Naive thymus-derived CD4-positive, alpha-beta T cell (primary cell): Measurements from ENCODE around the gene BRD4. TPM values are rescaled to one million over a fixed set of nuclear protein-coding genes. Genes with fewer than 3 reads are reported as not detected.

Source experiments
- ATAC-seq: fragments of 150-1000 bp; cut with Tn5 transposase; 2 replicates; pipeline ENCODE4 v1.10.0; 2021; ENCODE audit warnings: mild to moderate bottlenecking, moderate library complexity
- CTCF ChIA-PET: fragments of 350-600 bp; sonication (Branson Sonifier 250); formaldehyde crosslinking; loops from one replicate; lab custom pipeline; 2021; ENCODE audit warnings: antibody characterized with exemption; lab: Charles Lee
- POLR2A ChIA-PET: fragments of 350-600 bp; sonication (Branson Sonifier 250); formaldehyde crosslinking; loops from one replicate; lab custom pipeline; 2021; ENCODE audit warnings: antibody characterized with exemption, inconsistent platforms; lab: Charles Lee
- DNase-seq, 9 donors: peaks; one replicate each; pipeline versions ENCODE4 v3.0.0 to v3.0.0-alpha.2; 2020 to 2022; ENCODE audit warnings: mixed read lengths in 1 of 9
- H3K27ac ChIP-seq: one replicate; pipeline ENCODE4 v1.7.0; 2013; ENCODE audit warnings: mild to moderate bottlenecking, low read depth, low read length, moderate library complexity
- H3K27me3 ChIP-seq, 2 donors: one replicate each; pipeline ENCODE4 v1.7.0; 2013; ENCODE audit warnings: low read length in 2 of 2, mild to moderate bottlenecking in 2 of 2, moderate library complexity in 2 of 2; ENCODE audit not compliant: control insufficient read depth in 2 of 2, insufficient read depth in 2 of 2
- H3K36me3 ChIP-seq, 3 experiments: 1 replicate in 2 of 3; 2 replicates in 1 of 3; pipeline ENCODE4 v1.7.0; 2013; ENCODE audit warnings: low read length in 3 of 3, mild to moderate bottlenecking in 3 of 3, moderate library complexity in 1 of 3; ENCODE audit not compliant: insufficient read depth in 3 of 3, control insufficient read depth in 2 of 3
- H3K4me1 ChIP-seq, 2 donors: one replicate each; pipeline ENCODE4 v1.7.0; 2013; ENCODE audit warnings: low read length in 2 of 2, mild to moderate bottlenecking in 2 of 2, moderate library complexity in 1 of 2; ENCODE audit not compliant: control insufficient read depth in 2 of 2, insufficient read depth in 2 of 2
- H3K4me3 ChIP-seq: 2 replicates; pipeline ENCODE4 v1.7.0; 2013; ENCODE audit warnings: mild to moderate bottlenecking, low read length
- H3K9me3 ChIP-seq, 3 experiments: 1 replicate in 2 of 3; 2 replicates in 1 of 3; pipeline ENCODE4 v1.7.0; 2013; ENCODE audit warnings: low read length in 3 of 3; ENCODE audit not compliant: control insufficient read depth in 2 of 3
- H3K27ac Mint-ChIP-seq, 9 donors: one replicate each; pipeline ENCODE4 v1.8.0; 2020 to 2022; ENCODE audit warnings: mixed read lengths in 9 of 9, mild to moderate bottlenecking in 8 of 9, moderate library complexity in 5 of 9, inconsistent platforms in 2 of 9
- H3K27me3 Mint-ChIP-seq, 5 donors: one replicate each; pipeline ENCODE4 v1.8.0; 2021 to 2022; ENCODE audit warnings: mixed read lengths in 5 of 5, mild to moderate bottlenecking in 1 of 5
- H3K36me3 Mint-ChIP-seq, 5 donors: one replicate each; pipeline ENCODE4 v1.8.0; 2020 to 2022; ENCODE audit warnings: mixed read lengths in 5 of 5, mild to moderate bottlenecking in 3 of 5, inconsistent platforms in 1 of 5
- H3K4me1 Mint-ChIP-seq, 7 donors: one replicate each; pipeline ENCODE4 v1.8.0; 2020 to 2022; ENCODE audit warnings: mixed read lengths in 7 of 7, mild to moderate bottlenecking in 3 of 7, inconsistent platforms in 1 of 7
- H3K4me3 Mint-ChIP-seq, 10 donors: one replicate each; pipeline ENCODE4 v1.8.0; 2020 to 2022; ENCODE audit warnings: mild to moderate bottlenecking in 10 of 10, mixed read lengths in 10 of 10, moderate library complexity in 6 of 10, inconsistent platforms in 2 of 10
- H3K9me3 Mint-ChIP-seq, 11 donors: one replicate each; pipeline ENCODE4 v1.8.0; 2020 to 2022; ENCODE audit warnings: mixed read lengths in 11 of 11, mild to moderate bottlenecking in 4 of 11, inconsistent platforms in 1 of 11, moderate library complexity in 1 of 11
- intact Hi-C, 2 donors: fragments of 100-400 bp; cut with micrococcal nuclease; formaldehyde crosslinking; loops; one replicate each; pipeline ENCODE4 v1.15.1; 2023
- polyA plus RNA-seq, 2 donors: library from polyadenylated mRNA; unstranded; fragments of 300-500 nt; fragmentation: Illumina TruSeq; gene quantifications; one replicate each; pipeline ENCODE4 v1.2.3, GENCODE V29; 2021
- total RNA-seq, 6 experiments: library from RNA in 5 of 6; stranded (reverse) in 5 of 6; gene quantifications; 1 replicate in 5 of 6; 2 replicates in 1 of 6; pipeline ENCODE4 v1.2.3 and lab custom pipeline; 2021 to 2026

Gene BRD4
- total and polyA plus RNA-seq, 7 experiments from 2014 or later = 10.5 to 168 (median 113) TPM

DNA sequence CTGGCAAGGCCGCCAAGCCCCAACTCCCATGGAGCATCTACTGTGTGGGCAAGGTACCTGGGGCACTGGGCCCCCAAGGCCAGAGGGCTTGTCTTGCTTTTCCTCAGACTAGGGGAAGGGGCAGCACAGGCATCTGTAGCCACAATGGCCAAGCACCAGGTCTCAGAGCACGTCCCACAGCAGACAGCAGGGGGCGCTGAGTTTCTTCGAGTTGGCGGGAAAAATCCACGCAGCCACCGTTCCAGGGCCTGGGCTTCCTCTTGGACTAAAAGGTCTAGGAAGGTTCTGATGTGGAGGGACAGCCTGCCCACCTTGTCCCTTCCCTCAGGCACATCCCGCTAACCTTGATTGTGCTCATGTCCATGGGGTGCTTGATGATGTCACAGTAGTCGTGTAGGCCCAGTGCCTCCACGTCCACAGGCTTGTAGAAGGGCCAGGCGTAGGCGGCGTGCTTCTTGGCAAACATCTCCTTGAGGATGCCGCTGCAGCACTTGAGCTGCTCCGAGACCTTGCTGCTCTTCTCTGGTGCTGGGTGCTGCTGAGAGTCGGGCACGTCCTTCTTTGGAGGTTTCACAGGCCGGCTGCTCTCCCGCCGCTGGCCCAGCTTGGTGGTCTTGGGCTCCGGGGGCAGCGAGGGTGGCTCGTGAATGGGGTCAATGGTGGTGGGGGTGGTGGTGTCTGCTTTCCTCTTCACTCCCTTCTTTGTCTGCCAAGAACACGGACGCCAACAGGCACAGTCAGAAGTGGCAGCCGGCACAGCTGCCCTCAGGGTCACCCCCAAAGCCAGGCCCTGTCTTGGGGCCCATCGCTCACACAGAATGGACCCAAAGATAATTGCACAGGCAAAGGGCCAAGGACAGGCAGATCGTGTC is 68.0 kb downstream of the BRD4 start:
- H3K9me3 Mint-ChIP-seq = no peaks in the 10 kb centered on the region
- DNase-seq (peak; percentile 54 to 77 (median 65)), ATAC-seq (peak; percentile 79)
- peak overlapping the region in 2 of 9 donors; percentile 14 to 38 for H3K27ac Mint-ChIP-seq
- Histone ChIP-seq H3K9me3 (no peaks in the 10 kb centered on the region), H3K4me1 (no peaks in the 10 kb centered on the region), H3K27me3 (no peaks in the 10 kb centered on the region), H3K36me3 (peaks cover 20 to 100% (median 37%) of the 10 kb centered on the region in 3 experiments), H3K27ac (no peak overlapping the region), H3K4me3 (no peak overlapping the region)
- ChIA-PET CTCF (interaction anchor here (1.3 to 2.1 kb wide), 2 partner anchors 155 to 293 kb away, joined by 4 to 8 read pairs; partner anchors contain the start of gene AKAP8L), POLR2A (no interaction called here)
- intact Hi-C loops = loop anchor here (1.0 to 5.0 kb wide), 7 partner anchors 67 to 292 kb away; partner anchors contain the start of gene BRD4 (in 1 of the 2)
- no peaks in the 10 kb centered on the region for H3K27me3 Mint-ChIP-seq
- peaks cover 8 to 52% (median 19%) of the 10 kb centered on the region in 5 donors for H3K36me3 Mint-ChIP-seq
- H3K4me3 Mint-ChIP-seq = no peak overlapping the region
- H3K4me1 Mint-ChIP-seq = peaks cover 7 to 19% (median 11%) of the 10 kb centered on the region in 7 donors

DNA sequence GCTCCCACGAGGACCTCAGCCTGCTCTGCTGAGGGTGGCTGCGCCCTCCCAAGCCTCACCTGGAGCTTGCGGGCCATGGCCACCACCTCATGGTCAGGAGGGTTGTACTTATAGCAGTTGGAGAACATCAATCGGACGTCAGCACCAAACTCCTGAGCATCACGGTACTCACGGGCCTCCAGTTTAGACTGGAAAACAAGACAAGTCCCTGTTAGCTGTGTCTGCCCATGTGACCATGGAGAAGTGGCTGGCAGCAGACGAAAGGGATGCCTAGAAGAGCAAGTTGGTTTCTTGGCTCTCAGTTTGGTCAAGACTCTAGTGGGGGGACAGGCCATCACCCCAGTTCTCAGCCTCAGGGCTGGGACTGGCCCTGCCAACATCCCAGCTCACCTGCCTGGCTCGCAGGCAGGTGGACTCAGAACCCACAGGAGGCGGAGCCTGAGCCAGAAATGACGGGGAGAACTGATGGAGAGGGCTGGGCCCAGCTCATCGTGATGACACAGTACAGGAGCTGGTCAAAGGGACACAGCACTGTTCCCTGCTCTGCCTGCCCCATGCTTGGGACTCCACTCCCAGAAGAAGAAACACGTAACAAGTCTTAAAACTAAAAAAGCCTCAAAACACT is 68.9 kb downstream of the BRD4 start:
- H3K9me3 ChIP-seq = no peaks in the 10 kb centered on the region
- peaks cover 12 to 55% (median 18%) of the 10 kb centered on the region in 5 donors for H3K36me3 Mint-ChIP-seq
- H3K27ac ChIP-seq = no peak overlapping the region
- H3K27ac Mint-ChIP-seq = peak overlapping the region in 1 of 9 donors; percentile 38
- ATAC-seq (no peak), DNase-seq (no peak)
- H3K9me3 Mint-ChIP-seq = no peaks in the 10 kb centered on the region
- no peaks in the 10 kb centered on the region for H3K27me3 Mint-ChIP-seq
- no peak overlapping the region for H3K4me3 Mint-ChIP-seq
- no peaks in the 10 kb centered on the region for H3K27me3 ChIP-seq
- no peak overlapping the region for H3K4me3 ChIP-seq
- CTCF ChIA-PET = interaction anchor here (1.3 to 2.1 kb wide), 3 partner anchors 155 to 293 kb away, joined by 4 to 8 read pairs (median 5); partner anchors contain the start of gene AKAP8L
- POLR2A ChIA-PET = interaction anchor here (0.7 kb wide), 1 partner anchor 287 kb away, joined by 5 read pairs; no protein-coding TSS in a partner anchor
- intact Hi-C loops = loop anchor here (5.0 kb wide), 2 partner anchors 69 to 171 kb away; partner anchors contain the start of gene BRD4 (in 1 of the 2)
- peaks cover 3 to 18% (median 7%) of the 10 kb centered on the region in 7 donors for H3K4me1 Mint-ChIP-seq
- H3K4me1 ChIP-seq = no peaks in the 10 kb centered on the region
- peaks cover 29 to 100% (median 39%) of the 10 kb centered on the region in 3 experiments for H3K36me3 ChIP-seq

DNA sequence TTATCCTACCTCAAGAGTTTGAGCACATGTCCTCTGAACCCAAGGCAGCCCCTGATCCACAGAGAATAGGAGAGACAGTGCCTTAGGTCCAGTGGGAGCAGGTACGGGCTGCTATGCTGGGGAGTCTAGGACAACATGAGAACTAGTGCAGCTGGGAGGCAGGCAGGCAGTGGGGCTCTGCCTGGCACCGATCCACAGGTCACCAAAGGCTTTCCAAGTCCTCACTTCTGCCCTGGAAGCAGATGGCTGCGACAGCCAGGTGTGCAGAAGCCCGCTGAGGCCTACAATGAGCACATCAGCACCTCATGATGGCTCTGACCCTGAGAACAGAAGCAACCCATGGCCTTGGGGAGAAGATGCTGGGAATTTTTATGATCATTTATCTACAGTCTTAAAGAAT is 70.3 kb downstream of the BRD4 start:
- no peak overlapping the region for H3K27ac Mint-ChIP-seq
- POLR2A ChIA-PET = no interaction called here
- Histone ChIP-seq H3K36me3 (peaks cover 29 to 100% (median 38%) of the 10 kb centered on the region in 3 experiments), H3K4me3 (no peak overlapping the region), H3K27me3 (no peaks in the 10 kb centered on the region), H3K27ac (no peak overlapping the region), H3K4me1 (no peaks in the 10 kb centered on the region), H3K9me3 (no peaks in the 10 kb centered on the region)
- no peak for ATAC-seq
- H3K4me3 Mint-ChIP-seq = no peak overlapping the region
- peaks cover 9 to 41% (median 13%) of the 10 kb centered on the region in 5 donors for H3K36me3 Mint-ChIP-seq
- no peaks in the 10 kb centered on the region for H3K27me3 Mint-ChIP-seq
- intact Hi-C loops = loop anchor here (1.0 to 5.0 kb wide), 3 partner anchors 70 to 170 kb away; partner anchors contain the start of gene BRD4 (in 1 of the 2)
- CTCF ChIA-PET = interaction anchor here (0.7 to 1.4 kb wide), 2 partner anchors 67 to 294 kb away, joined by 3 to 5 read pairs; no protein-coding TSS in a partner anchor
- no peaks in the 10 kb centered on the region for H3K9me3 Mint-ChIP-seq
- H3K4me1 Mint-ChIP-seq = peaks cover 0 to 7% (median under 1%) of the 10 kb centered on the region in 7 donors
- DNase-seq = no peak

DNA sequence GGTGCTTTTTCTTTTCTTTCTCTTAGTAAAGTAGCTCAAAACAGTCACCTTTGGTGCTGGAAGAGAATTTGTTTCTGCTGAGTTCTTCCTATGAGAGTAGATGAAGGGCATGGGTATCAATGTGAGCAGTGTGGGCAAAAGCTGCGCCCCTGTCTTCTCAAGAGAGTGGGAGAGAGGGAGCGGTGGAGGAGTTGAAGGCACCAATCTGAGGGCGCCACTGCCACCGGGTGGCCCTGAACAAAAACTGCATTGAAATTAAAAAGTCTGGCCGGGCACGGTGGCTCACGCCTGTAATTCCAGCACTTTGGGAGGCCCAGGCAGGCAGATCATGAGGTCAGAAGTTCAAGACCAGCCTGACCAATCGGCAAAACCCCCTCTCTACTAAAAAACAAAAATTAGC is 71.4 kb downstream of the BRD4 start:
- H3K4me3 Mint-ChIP-seq = no peak overlapping the region
- ChIA-PET POLR2A (no interaction called here), CTCF (no interaction called here)
- Histone ChIP-seq H3K4me3 (no peak overlapping the region), H3K27ac (no peak overlapping the region), H3K27me3 (no peaks in the 10 kb centered on the region), H3K4me1 (no peaks in the 10 kb centered on the region), H3K36me3 (peaks cover 34 to 100% (median 44%) of the 10 kb centered on the region in 3 experiments), H3K9me3 (no peaks in the 10 kb centered on the region)
- H3K27ac Mint-ChIP-seq = peak overlapping the region in 1 of 9 donors; percentile 28
- H3K9me3 Mint-ChIP-seq = no peaks in the 10 kb centered on the region
- DNase-seq (no peak), ATAC-seq (no peak)
- H3K36me3 Mint-ChIP-seq = peaks cover 13 to 48% (median 15%) of the 10 kb centered on the region in 5 donors
- intact Hi-C loops = loop anchor here (5.0 kb wide), 2 partner anchors 71 to 169 kb away; partner anchors contain the start of gene BRD4 (in 1 of the 2)
- no peaks in the 10 kb centered on the region for H3K27me3 Mint-ChIP-seq
- peaks cover 0 to 7% (median 0%) of the 10 kb centered on the region in 7 donors for H3K4me1 Mint-ChIP-seq

DNA sequence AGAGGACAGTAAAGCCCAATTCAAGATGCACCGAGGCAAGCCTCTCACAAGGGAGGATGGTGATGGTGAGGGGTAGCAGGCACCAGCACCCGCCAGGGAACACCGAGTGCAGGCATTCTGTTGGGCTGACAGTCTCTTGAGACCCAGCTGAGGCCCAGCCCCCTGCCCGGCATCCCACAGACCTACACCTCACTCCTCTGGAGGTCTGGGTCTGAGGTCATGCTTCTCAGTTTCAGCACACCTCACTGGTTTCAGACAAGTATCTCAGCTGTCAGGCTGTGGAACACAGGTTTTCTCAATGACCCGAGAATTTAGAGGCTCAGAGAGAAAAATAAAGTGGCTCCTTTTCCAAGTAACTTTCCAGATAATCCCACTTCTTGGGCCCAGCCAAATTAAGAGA is 72.4 kb downstream of the BRD4 start:
- Histone ChIP-seq H3K36me3 (peaks cover 43 to 100% (median 51%) of the 10 kb centered on the region in 3 experiments), H3K9me3 (no peaks in the 10 kb centered on the region), H3K27me3 (no peaks in the 10 kb centered on the region), H3K27ac (no peak overlapping the region), H3K4me1 (no peaks in the 10 kb centered on the region), H3K4me3 (no peak overlapping the region)
- no peak overlapping the region for H3K27ac Mint-ChIP-seq
- no peak for ATAC-seq
- H3K4me1 Mint-ChIP-seq = peaks cover 0 to 7% (median 0%) of the 10 kb centered on the region in 7 donors
- H3K36me3 Mint-ChIP-seq = peaks cover 13 to 54% (median 19%) of the 10 kb centered on the region in 5 donors
- CTCF ChIA-PET = interaction anchor here (0.7 kb wide), 1 partner anchor 532 kb away, joined by 3 read pairs; no protein-coding TSS in a partner anchor
- no peaks in the 10 kb centered on the region for H3K9me3 Mint-ChIP-seq
- POLR2A ChIA-PET = interaction anchor here (0.6 to 1.0 kb wide), 2 partner anchors 15 to 340 kb away, joined by 5 to 7 read pairs; no protein-coding TSS in a partner anchor
- no peaks in the 10 kb centered on the region for H3K27me3 Mint-ChIP-seq
- no peak for DNase-seq
- intact Hi-C loops = loop anchor here (5.0 kb wide), 2 partner anchors 72 to 168 kb away; partner anchors contain the start of gene BRD4 (in 1 of the 2)
- H3K4me3 Mint-ChIP-seq = no peak overlapping the region

DNA sequence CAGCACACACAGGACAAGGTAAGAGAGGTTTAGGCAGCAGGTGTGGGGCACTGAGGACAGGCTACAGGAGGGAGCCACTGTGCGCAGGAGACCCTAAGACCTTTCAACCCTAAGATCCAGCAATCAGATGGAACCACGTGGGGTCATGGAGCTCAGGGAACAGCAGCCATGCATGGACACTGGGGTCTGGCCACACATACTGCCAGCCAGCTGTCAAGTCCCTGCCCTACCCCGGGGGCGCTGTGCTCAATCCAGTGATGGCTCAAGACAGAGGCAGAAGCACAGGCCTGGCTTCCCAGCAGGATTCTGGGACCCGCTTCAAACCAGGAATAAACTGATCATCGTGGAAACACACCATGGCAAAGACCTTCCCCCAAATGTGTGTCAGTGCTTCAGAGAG is 74.6 kb downstream of the BRD4 start:
- H3K27ac Mint-ChIP-seq = no peak overlapping the region
- Histone ChIP-seq H3K27me3 (no peaks in the 10 kb centered on the region), H3K4me3 (no peak overlapping the region), H3K36me3 (peaks cover 40 to 100% (median 55%) of the 10 kb centered on the region in 3 experiments), H3K27ac (no peak overlapping the region), H3K9me3 (no peaks in the 10 kb centered on the region), H3K4me1 (no peaks in the 10 kb centered on the region)
- no peaks in the 10 kb centered on the region for H3K9me3 Mint-ChIP-seq
- peaks cover 0 to 7% (median 0%) of the 10 kb centered on the region in 7 donors for H3K4me1 Mint-ChIP-seq
- ChIA-PET POLR2A (no interaction called here), CTCF (no interaction called here)
- intact Hi-C loops = no loop called here
- no peak for DNase-seq
- H3K27me3 Mint-ChIP-seq = no peaks in the 10 kb centered on the region
- no peak overlapping the region for H3K4me3 Mint-ChIP-seq
- peaks cover 9 to 51% (median 15%) of the 10 kb centered on the region in 5 donors for H3K36me3 Mint-ChIP-seq
- ATAC-seq = no peak
